HG03457 (cell line): Measurements from ENCODE around the gene RPP14.

Experiments
- ATAC-seq: cut with Tn5 transposase; IDR thresholded peaks from one replicate; pipeline ENCODE4 v1.9.1; 2021; ENCODE audit warnings: moderate number of reproducible peaks; ENCODE audit not compliant: unreplicated experiment

The RPP14 gene

DNA sequence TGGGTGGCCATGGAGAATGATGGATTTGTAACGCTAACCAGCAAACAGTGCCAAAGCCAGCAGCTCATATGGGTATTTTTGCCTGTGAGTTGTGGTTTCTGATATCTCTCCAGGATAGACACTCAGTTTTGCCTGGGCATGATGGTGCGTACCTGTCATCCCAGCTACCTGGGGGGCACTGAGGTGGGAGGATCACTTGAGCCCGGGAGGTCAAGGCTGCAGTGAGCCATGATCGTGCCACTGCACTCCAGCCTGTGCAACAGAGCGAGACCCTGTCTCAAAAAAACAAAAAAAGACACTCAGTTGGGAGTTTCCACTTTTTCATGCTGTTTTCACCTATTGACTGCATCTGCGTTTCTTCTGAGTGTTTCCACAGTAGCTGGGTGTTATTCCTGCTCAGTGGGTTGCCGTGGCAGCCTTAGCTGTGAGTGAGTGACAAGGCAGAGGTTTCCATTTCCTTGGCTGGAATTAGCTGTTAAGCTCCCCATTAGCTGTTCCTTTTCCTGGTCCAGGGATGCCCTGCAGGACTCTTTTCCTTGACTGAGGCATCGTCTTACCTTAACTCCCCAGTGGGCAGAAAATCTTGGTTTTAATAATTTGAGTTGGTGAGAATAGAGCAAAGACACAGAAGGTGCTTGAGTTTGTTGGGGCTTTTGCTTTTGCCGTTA lies 14.2 kb upstream of the RPP14 start:
- ATAC-seq = no peak

DNA sequence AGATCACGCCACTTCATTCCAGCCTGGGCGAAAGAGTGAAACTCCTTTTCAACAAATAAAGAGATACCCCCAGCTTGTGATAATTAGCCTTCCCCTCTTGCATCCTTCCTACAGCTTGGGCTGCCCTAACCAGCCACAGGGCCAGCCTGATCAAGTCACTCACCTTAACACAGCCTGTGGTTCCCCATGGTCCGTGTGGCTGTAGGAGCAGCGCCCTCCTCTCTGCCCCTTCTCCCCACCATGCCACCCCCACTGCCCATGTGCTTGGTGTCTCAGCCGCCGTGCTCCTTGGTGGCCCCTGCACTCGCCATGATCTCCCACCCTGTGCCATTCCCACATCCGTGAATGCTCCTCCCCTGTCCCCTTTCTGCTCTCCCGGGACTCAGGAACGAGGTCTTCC lies 13.2 kb upstream of the RPP14 start:
- ATAC-seq = no peak

DNA sequence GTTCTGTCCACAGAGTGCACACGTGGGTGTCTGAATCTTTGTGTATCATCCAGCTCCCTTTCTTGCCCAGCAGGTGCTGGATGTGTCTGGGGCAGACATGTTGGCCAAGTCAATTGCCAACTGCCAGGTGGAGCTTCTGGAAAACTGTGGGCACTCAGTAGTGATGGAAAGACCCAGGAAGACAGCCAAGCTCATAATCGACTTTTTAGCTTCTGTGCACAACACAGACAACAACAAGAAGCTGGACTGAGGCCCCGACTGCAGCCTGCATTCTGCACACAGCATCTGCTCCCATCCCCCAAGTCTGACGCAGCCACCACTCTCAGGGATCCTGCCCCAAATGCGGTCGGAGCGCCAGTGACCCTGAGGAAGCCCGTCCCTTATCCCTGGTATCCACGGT lies 12.5 kb upstream of the RPP14 start:
- ATAC-seq = no peak

DNA sequence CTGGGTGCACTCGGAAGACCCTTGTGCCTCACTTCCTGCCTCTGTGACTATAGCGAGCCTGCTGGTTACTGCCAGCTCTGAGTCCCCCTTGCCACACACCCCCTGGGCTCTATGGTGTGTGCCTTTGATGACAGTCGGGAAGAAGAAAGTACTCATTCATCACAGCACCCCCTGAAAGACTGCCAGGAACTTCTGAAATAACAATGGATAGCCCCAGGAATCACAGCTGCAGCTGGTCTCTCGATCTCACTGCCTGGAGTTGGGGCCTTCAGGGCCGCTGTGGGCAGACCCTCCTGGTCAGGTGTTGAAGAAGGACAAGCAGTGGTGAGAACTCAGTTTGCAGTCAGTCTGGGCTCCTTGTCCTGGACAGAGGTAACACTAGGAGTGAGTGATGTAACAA lies 9.8 kb upstream of the RPP14 start:
- ATAC-seq = no peak

DNA sequence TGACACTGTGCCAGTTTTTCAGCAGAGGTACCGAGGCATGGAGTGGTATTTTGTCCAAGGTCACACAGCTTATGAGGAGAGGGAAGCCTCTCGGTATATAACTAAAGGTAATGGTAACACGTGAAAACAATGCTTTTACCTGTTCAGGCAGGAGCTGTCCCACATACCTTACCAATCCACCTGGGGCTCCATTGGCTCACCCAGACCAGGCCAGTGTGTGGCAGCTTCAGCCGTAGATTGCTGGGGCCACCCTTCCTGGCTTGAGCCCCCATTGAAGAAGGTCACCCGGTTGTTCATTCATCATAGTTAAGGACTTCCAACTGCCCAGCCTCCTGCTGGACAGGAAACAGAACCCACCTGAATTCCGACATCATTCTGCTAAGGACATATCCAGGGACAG lies 9.2 kb upstream of the RPP14 start:
- ATAC-seq = no peak

DNA sequence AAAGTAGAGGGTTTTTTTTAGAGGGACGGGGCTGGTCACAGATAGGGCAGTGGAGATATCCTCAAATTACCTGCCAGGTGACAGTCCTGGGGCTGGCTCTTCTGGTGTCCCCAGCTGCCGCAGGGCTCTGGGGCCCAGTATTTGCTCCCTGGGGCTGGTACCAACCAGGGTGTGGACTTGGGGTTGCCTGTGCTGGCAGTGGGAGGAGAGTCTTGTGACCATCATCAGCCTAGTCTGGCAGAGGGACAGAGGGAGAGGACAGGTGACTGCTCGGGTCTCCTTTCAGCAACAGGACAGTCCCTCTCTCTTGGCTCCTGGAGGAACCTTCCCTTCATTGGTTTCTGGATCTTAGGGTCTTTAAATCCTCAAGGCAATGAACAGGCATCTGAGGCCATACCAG lies 7.9 kb upstream of the RPP14 start:
- ATAC-seq = no peak

DNA sequence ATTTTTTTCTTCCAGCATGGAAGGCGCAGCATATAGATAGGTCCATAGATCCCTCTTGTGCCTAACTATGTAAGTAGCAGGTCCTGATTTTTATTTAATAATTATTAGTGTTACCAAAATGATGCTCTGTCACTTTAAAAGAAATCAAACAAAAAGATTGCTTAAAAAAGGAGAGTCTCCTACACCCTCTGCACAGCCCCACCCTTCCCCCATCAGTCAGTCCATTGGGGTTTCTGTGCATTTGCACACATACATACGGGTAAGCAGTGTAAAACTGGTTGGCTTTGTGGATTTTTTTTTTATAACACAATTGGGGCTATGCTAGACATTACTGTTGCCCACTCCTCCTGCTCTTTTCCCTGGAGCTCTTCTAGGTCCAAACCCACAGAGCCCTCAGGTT lies 7.0 kb upstream of the RPP14 start:
- no peak for ATAC-seq

DNA sequence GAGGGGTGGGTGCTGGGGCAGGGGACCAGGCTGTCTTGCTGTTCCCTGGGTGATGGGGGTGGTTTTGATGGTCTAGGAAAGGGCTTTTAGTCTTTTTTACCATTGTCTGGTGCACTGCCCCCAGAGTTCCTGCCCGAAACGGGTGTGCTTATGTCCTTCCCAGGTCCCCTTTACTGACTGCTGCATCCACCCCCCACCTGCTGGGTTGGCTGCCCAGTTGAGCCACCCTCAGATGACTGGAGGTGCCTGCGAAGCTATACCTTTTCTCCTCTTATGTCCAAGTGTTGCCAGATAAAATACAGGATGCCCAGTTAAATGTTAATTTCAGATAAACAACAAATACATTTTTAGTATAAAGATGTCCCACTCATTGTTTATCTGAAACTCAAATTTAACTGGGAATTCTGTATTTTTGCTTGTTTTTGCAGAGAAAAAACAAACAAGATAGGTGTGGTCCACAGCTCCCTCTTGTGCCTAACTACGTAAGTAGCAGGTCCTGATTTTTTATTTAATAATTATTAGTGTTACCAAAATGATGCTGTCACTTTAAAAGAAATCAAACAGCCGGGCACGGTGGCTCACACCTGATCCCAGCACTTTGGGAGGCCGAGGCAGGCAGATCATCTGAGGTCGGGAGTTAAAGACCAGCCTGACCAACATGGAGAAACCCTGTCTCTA lies 6.1 kb upstream of the RPP14 start:
- ATAC-seq = no peak

DNA sequence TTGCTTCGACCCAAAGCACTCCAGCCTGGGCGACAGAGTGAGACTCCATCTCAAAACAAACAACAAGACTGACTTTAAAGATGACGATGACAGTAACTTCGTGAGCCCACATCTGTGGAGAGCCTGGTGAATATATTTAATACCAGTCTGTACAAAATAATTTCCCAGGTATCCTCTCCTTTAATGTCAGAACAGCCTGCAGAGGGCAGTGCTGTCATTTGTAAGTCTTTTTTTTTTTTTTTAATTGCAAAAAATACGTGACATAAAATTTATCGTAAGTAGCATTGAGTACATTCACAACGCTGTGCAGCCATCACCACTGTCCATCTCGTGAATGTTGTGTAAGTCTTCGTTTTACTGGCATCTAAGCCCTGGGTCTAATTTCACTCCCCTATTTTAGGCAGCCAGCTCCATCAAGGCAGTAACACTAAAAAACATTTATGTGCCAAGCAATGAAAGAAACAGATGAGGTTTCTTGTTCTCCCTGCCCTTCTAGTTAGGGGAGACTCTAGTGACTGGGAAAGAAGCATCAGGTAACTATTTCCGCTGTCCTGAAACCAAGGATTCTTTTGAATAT lies 1.7 kb downstream of the RPP14 start:
- ATAC-seq = no peak

DNA sequence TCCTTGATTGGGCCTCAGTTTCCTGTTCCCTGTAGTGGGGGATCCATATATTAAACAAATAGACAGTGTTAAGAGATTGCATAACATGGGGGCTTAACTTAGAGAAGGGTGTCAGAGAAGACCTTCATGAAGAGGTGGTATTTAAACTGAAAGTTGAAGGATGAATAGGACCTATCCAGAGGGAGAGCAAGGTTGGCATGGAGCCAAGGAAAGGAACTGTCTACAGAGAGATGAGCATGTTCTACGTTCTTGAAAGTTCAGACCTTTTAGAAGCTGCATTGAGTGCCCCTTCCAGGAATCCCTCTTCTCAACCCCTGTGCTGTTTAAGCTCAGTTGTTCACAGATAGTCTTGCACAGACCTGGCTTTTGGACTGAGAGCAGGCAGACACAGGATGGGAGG lies 2.7 kb downstream of the RPP14 start:
- no peak for ATAC-seq

DNA sequence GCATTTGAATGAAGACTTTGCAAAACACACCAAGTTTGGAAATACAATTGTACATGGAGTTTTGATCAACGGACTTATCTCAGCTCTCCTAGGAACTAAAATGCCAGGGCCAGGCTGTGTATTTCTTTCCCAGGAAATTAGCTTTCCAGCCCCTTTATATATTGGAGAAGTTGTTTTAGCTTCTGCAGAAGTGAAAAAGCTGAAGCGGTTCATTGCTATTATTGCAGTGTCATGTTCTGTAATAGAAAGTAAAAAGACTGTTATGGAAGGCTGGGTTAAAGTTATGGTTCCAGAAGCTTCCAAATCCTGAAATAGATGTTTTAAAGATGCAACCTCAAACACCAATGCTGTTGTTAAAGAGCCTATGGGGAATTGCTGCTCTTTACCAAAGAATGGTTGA lies 11.8 kb downstream of the RPP14 start:
- no peak for ATAC-seq

DNA sequence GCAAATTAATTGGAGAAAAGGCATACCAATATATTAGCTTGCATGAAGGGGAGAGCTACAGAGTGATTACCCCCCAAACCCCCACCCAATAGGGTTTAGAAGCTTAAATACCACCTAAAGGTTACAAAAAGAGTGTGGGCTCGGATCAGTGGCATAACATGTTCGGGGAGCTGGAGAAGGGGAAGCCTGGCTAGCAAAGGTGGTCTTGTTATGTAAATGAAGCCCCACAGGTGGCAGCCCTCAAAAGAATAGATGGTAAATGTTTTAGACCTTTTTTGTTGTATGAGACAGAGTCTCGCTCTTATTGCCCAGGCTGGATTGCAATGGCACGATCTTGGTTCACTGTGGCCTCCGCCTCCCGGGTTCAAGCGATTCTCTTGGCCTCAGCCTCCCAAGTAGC lies 15.7 kb downstream of the RPP14 start:
- ATAC-seq = no peak

DNA sequence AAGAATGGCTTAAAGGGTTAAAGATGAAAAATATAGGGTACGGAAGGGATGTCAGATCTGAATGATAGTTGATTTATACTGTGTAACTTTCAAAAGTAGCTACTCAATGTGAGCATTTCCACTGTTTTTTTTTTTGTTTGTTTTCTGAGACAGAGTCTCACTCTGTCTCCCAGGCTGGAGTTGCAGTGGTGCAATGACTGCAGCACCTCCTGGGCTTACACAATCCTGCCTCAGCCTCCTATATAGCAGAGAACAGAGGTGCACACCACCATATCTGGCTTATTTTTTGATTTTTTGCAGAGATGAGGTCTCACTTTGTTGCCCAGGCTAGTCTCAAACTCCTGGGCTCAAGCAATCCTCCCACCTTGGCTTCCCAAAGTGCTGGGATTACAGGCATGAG lies 16.7 kb downstream of the RPP14 start:
- ATAC-seq = no peak

DNA sequence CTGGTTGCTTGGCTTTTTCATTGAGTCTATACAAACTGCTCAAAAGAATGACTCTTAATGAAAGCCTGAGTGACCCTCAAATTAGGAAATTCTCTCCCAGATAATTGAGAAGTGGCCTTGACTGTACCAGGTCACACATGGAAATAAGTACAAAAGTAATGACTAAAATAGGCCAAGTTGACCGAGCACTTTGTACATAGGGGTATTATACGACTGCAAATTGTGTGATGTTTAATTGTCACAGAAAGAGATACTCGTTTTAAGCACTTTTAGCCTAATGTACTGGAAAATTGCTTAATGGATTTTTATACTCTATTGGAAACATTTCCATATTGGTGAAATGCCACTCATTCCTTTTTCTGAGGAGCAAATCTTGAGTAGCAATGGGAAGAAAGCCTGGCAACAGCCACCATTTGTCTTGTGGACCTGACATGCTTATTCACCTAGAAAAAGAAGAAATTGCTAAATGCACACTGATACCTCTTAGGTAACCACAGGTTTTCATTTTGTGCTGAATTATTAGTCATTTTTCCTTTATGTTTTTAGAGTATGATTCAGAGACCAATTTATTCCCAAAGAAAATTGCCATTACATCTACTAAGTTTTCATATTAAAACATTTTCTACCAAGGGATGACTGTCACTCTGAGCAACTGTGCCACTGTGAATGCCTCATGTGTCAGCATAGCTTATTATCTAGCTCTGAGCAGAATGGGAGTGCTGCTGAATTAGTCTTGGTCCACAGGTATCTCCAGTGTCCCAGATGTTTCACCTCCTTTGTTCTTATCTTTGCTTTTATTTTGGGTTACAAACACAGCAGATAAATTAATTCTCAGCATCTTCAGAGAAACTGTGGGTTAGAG lies 17.7 kb downstream of the RPP14 start:
- ATAC-seq = no peak

DNA sequence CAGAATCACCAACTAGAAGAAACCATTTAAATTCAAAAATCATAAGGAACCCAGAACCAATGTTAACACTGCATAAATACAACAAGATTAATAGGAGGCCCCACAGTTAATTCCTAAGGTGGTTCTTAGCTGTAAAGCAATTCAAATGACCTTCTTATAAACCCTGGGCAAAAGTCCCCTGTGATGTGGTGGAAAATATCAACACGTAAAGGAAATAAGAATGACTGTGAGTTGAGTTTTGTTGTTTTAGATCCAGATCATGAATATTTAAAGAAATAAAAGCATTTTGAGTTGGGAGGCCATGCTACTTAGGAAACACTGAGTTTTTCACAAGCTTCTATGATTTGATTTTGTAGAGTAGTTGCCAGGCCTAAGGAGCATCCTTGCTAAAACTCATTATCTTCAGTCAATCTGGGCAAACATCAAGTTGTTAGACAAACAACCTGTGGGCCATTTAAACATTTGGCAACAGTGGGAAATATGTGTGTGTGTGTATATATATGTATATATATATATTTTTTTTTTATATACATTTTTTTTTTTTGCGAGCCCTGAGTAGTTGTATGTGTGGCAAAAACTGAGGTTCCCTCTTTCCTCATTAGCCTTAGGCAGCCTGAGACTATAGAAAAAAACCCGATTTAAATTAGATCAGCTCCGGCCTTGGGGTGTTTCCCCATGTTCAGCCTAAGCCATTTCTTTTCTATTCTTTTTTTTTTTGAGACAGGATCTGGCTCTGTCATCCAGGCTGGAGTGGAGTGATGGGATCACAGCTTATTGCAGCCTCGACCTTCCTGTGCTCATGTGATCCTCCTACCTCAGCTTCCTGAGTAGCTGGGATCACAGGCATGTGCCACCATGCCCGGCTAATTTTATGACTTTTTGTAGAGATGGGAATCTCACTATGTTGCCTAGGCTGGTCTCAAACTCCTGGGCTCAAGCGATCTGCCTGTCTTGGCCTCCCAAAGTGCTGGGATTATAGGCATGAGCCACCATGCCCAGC lies 18.6 kb downstream of the RPP14 start:
- ATAC-seq = no peak

DNA sequence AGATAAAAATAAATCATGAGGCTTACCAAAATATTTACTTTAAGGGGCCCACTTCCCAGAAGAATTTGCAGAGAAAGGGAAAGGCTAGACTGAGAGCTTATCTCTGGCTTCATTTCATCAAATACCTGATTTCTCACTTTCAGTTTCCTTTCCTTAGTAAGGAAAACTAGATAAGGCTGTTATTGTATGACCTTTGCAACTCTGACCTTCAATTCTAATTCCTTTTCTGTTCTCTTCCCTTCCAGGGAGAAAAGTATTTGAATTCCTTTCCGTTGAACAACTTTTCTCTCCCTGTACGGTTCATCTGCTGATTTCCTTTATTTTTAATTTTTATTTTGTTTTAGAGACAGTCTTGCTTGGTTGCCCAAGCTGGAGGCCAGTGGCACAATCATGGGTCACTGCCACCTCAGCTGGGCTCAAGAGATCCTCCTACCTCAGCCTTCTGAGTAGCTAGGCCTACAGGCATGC lies 19.5 kb downstream of the RPP14 start:
- no peak for ATAC-seq

DNA sequence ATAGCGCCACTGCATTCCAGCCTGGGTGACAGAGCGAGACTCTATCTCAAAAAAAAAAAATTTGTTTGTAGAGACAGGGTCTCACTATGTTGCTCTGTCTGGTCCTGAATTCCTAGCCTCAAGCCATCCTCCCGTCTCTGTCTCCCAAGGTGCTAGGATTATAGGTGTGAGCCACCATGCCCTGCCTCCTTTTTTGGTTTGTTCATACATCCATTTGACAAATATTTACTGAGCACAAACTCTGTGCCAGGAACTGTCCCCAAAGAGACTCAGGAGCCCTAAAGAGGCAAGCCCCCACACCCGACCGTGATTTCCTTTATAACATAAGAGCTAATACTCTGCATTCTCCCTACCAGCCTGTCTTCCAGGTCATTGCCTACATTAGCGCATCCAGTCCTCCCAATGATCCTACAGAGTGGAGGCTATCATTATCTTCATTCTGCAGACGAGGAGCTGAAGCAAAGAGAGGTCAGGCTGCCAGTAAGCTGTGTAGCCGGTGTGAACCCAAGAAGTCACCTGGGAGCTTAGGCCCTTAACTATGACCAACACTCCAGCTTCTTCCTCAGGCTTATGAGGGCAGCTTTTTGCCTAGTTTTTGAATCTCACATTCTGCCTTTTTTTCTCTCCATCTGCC lies 20.3 kb downstream of the RPP14 start:
- ATAC-seq = no peak

DNA sequence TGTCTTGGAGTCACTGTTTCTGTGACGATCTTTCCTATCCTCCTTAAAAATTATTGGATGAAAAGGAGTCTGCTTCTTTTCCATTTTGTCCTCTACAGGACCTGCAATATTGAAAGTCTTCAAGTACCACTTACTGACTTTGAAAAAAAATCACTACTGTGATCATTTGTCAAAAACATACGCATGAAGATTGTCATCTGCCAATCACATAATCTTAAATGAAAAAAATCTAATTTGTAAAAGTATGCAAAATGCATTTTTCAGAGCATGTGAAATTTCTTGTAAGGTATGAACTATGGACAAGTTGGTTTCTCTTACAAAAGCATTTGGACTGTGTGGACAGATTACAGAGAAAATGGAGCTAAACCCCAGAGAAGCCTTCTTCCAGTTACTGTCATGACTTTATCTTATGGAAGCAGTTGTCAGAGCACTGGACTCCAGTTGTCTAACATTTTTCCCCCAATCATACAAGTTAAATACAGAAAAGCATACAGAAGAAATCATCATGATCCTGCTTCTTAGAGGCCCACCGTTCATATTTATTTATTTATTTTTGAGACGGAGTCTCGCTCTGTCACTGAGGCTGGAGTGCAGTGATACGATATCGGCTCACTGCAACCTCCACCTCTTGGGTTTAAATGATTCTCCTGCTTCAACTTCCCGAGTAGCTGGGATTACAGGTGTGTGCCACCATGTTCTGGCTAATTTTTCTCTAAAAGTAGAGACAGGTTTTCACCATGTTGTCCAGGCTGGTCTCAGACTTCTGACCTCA lies 23.3 kb downstream of the RPP14 start:
- no peak for ATAC-seq

DNA sequence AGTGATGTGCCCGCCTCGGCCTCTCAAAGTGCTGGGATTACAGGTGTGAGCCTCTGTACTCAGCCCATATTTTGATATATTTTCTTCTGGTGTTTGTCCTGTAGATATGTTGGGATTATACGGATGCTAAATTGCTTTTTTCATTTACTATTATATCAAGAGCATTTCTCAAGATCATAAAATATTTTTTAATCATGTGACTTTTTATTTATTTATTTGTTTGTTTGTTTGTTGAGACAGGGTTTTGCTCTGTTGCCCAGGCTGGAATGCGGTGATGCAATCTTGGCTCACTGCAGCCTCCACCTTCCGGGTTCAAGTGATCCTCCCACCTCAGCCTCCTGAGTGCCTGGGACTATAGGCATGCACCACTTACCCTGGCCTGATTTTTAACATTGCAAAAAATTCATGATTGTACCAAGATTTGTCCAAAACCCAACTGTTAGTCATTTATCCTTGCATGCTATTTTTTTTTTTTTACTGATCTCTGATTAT lies 23.9 kb downstream of the RPP14 start:
- no peak for ATAC-seq
